ACHN (cell line): ENCODE data around the gene CPEB3.
"Not testable (repeated sequence)": the region's sequence is repeated elsewhere in the genome, so short reads cannot be mapped to it uniquely, and the experiment has no call there.

Experiments
- DNase-seq: peaks from one replicate; pipeline ENCODE4 v3.0.0-alpha.2; 2015
- in situ Hi-C: cut with HindIII; loops from 2 replicates; pipeline ENCODE4 v1.10.0; 2017; ENCODE audit warnings: low sequenced_read_pairs, low pct_ligation_motif_present, low pct_unique_long_range_greater_than_20kb

CPEB3 gene

DNA sequence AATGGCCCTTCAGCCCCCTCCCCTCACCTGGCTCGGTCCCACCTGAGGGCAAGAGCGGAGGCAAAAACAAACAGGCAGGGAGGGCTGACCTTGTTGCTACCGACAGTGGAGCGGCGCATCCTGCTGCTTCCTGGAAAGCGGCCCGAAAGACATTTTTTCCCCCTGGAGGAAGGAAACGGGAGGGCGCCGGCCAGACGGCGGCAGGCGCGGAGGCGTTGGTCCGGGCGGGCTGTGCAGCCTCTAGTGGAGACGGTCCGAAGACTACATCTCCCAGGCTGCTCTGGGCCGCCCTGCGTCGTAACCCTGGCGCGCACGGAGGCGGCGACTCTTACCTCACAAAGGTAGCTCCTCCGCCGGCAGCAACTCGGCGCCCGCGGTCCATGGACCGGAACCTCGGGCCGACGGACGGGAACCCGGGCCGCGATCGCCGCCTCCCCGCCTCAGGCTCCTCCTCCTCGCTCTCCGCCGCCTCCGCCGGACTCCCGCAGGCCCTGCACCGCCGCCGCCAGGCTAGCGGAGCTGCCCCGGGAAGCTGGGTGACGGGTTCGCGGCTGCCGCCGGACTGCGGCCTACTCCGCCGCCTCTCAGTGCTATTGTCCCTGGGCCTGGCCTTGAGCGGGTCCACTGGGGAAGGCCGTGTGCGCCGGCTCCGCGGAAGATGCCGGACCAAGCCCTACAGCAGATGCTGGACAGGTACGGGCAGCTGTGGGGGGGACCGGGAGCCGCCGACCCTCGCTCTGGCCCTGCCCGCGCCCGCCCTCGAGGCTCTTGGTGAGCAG is at the start of gene CPEB3, which contains the start of gene MARCHF5:
Gene CPEB3, minus strand, starts transcription at position 242 of the 779 bp plus-strand sequence. CDS start 50,728 bp downstream, outside the sequence.
Gene MARCHF5, plus strand, starts transcription at position 331 of the 779 bp plus-strand sequence. Its CDS starts 328 bp downstream, at position 659.
- DNase-seq: peak; percentile 98
- in situ Hi-C loops: no loop called here

DNA sequence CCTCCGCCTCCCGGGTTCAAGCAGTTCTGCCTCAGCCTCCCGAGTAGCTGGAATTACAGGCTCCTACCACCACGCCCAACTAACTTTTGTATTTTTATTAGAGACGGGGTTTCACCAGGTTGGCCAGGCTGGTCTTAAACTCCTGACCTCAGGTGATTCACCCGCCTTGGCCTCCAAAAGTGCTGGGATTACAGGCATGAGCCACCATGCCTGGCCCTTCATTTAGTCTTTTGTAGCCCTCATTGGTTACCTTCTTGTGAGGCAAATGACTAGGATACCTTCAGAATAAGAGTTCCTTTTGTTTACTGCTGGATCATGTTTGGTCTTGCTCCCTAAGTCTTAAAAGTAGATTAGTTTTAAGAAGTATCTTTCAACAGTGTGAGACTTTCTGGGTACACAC is 39.0 kb upstream of the CPEB3 start:
- DNase-seq, in situ Hi-C loops: not testable (repeated sequence)

GRCh38 chr10:92328993-92329392 is 38.1 kb upstream of the CPEB3 start:
- no peak for DNase-seq
- in situ Hi-C loops: no loop called here

- in situ Hi-C loops: no loop called here
- no peak for DNase-seq
Measured at GRCh38 chr10:92327445-92328433, 36.9 kb upstream of the CPEB3 start.

GRCh38 chr10:92323079-92323478 is 32.2 kb upstream of the CPEB3 start:
- DNase-seq: no peak
- in situ Hi-C loops: no loop called here

DNA sequence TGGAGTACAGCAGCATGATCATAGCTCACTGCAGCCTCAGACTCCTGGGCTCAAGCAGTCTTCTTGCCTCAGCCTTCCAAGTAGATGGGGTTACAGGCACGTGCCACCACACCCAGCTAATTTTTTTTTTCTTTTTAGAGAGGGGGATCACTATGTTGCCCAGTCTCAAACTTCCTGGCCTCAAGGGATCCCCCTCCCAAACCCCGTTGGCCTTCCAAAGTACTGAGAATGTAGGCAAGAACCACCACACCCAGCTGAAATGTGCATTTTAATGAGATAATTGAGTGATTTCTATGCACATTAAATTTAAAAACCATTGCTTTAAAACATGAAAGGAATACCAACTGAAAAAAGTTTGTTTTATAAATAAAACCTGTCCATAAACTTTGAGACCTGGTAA is 25.7 kb upstream of the CPEB3 start:
- in situ Hi-C loops: no loop called here
- DNase-seq: no peak

GRCh38 chr10:92313750-92314149 is 22.9 kb upstream of the CPEB3 start:
- no peak for DNase-seq
- in situ Hi-C loops: no loop called here

DNA sequence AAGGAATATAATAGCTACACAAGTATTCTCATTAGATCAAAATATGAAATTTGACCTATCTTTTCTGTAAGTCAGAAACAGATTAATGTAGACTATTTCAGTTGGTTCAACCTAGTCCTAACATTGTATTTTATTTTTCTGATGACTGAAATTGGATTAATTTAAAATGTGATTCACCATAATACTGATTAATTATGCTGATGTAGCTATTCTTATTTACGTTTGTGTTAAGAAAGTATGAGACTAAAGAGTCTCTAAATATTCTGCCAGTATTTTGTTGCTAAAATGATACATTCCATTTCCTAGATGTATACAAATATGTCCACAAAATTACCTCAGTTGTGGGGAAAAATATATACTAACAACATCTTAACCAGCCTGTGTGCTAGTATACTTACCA is 18.4 kb upstream of the CPEB3 start:
- DNase-seq: no peak
- in situ Hi-C loops: no loop called here

DNA sequence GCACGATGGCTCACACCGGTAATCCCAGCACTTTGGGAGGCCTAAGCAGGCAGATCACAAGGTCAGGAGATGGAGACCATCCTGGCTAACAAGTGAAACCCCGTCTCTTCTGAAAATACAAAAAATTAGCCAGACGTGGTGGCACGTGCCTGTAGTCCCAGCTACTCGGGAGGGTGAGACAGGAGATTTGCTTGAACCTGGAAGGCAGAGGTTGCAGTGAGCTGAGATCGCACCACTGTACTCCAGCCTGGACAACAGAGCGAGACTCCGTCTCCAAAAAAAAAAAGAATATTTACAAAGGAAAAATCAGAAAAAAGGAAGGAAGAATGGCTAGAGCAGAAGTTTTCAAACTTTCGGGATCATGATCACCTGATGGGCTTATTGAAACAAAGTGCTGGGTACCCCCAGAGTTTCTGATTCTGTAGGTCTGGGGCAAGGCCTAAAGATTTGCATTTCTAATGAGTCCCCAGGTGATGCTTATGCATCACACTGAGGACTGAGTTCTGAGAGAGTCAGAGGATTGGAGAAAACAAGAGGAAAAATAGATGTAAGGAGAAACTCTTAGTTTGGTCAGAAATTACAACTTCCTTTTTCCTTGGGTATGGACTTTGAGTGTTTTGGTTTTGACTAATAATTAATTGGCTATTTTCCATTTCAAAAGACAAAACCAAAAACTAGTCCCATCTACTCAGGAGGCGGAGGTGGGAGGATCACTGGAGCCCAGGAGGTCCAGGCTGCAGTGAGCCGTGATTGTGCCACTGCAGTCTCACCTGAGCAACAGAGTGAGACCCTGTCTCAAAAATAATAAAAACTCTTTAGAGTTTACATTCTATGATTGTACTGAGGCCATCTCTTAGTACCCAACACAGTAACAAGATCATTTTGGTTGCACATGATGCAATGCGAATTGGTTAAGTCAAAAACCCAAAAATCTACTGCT is 14.5 kb upstream of the CPEB3 start:
- in situ Hi-C loops: no loop called here
- no peak for DNase-seq

- in situ Hi-C loops: no loop called here
- DNase-seq: no peak
Measured at GRCh38 chr10:92304061-92304460, 13.2 kb upstream of the CPEB3 start.

- no peak for DNase-seq
- in situ Hi-C loops: no loop called here
Measured at GRCh38 chr10:92303096-92303495, 12.2 kb upstream of the CPEB3 start.

GRCh38 chr10:92298487-92298886 is 7.6 kb upstream of the CPEB3 start:
- DNase-seq: no peak
- in situ Hi-C loops: no loop called here

DNA sequence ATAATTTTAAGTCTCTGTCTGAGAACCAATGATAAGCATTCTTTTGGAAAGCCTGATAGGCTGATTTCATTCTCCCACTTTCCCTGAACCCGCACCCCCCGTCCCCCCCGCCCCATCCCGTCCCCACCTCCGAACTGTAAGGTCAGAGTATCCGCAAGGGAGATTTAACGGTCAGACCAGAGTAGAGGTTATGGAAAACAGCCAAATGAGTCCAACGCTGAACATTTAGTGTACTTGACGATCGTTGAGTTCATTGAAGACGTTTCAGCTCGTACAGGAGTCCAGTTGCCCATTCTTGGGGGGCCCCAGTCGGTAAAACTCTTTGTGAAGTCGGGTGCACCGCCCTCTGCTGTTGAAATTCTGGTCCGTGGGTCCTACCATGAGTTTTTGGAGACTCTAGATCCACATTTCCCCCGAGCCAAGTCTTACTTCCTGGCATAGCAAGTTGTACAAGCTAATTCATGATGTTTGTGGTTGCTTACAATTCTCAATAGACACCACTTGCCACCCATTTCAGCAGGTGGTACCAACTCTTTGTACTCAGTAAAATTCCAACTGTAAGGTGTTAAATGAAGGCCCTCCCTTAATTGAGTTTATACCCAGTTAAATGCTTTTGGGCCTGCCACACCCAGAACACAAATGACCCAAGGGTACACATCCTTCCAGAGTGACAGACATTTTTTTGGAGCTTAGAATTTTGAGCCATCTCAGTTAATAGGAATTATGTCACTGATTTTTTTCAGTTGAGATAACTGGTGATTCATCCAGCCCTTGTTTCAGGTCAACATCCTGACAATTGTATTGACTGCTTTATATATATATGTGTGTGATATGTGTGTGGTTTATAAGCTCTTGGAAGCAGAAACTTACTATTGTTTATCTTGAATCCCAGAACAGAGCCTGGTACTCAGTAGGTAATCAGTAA is 1.3 kb upstream of the CPEB3 start:
- in situ Hi-C loops: no loop called here
- DNase-seq: peak; percentile 65

DNA sequence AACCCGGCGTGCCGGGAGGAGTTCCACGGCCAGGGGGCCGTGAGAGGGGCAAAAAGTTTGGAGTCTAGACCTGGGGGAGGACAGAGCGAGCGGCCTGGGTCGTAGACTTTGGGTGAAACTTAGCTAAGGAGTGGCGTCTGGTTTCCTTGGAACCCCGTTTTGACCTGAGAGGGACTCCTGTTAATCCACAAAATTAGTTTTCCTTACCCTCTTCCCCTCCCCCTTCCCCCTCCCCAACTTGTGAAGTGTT is 663 bp upstream of the CPEB3 start:
- in situ Hi-C loops: no loop called here
- no peak for DNase-seq

- in situ Hi-C loops: no loop called here
- peak; percentile 50 for DNase-seq
Measured at GRCh38 chr10:92290076-92290836, 622 bp downstream of the CPEB3 start.

GRCh38 chr10:92284112-92284704 is 6.7 kb downstream of the CPEB3 start:
- DNase-seq: no peak

More at GRCh38 chr10:92284112-92284704, 6.7 kb downstream of the CPEB3 start:
- in situ Hi-C loops: no loop called here
